Right lobe of liver (tissue), 4 donors: ENCODE results near the gene BABAM1.

Experiments
- POLR2A ChIP-seq: fragments of 450-650 bp; IDR thresholded peaks from one replicate; pipeline ENCODE4 v1.6.1; 2017; ENCODE audit warnings: antibody characterized with exemption, mild to moderate bottlenecking
- TF ChIP-seq, protein P1 (sequence below), 4 donors: fragments of 200-600 bp in 3 of 4; fragments of 450-650 bp in 1 of 4; IDR thresholded peaks; one replicate each; pipeline versions ENCODE4 v1.5.1 to v1.8.0; 2016 to 2022; ENCODE audit warnings: antibody characterized with exemption in 4 of 4, mild to moderate bottlenecking in 2 of 4
- donor health status: DM: no; HTN: no; CAD: no.
- donor health status: DM: no; HTN: no; CAD: no.
- donor health status: DM: no; HTN: yes; CAD: no.

DNA sequence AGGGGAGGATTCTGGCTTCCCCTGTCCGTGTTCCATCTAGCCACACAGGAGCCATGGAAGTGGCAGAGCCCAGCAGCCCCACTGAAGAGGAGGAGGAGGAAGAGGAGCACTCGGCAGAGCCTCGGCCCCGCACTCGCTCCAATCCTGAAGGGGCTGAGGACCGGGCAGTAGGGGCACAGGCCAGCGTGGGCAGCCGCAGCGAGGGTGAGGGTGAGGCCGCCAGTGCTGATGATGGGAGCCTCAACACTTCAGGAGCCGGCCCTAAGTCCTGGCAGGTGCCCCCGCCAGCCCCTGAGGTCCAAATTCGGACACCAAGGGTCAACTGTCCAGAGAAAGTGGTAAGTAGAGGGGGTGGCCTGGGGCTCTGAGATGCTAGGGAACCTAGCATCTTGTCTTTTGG is 1.5 kb downstream of the BABAM1 start:
- TF ChIP-seq, protein P1, sequence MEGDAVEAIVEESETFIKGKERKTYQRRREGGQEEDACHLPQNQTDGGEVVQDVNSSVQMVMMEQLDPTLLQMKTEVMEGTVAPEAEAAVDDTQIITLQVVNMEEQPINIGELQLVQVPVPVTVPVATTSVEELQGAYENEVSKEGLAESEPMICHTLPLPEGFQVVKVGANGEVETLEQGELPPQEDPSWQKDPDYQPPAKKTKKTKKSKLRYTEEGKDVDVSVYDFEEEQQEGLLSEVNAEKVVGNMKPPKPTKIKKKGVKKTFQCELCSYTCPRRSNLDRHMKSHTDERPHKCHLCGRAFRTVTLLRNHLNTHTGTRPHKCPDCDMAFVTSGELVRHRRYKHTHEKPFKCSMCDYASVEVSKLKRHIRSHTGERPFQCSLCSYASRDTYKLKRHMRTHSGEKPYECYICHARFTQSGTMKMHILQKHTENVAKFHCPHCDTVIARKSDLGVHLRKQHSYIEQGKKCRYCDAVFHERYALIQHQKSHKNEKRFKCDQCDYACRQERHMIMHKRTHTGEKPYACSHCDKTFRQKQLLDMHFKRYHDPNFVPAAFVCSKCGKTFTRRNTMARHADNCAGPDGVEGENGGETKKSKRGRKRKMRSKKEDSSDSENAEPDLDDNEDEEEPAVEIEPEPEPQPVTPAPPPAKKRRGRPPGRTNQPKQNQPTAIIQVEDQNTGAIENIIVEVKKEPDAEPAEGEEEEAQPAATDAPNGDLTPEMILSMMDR (IDR thresholded peaks at IDR 0.05), result no peak
- TF ChIP-seq POLR2A, result no peak
